Muscle layer of duodenum (tissue), 2 donors: Measurements from ENCODE around the gene TNFSF4.

Source experiments
- H3K27ac ChIP-seq: one replicate; pipeline ENCODE4 v1.7.0; 2013; ENCODE audit warnings: mild to moderate bottlenecking, low read length
- H3K27me3 ChIP-seq: one replicate; pipeline ENCODE4 v1.7.0; 2013; ENCODE audit warnings: low read depth, mild to moderate bottlenecking, control low read depth, low read length
- H3K36me3 ChIP-seq, 2 donors: one replicate each; pipeline ENCODE4 v1.7.0; 2013; ENCODE audit warnings: low read length in 2 of 2, control low read depth in 1 of 2, mild to moderate bottlenecking in 1 of 2; ENCODE audit not compliant: insufficient read depth in 2 of 2, control insufficient read depth in 1 of 2
- H3K4me1 ChIP-seq, 2 donors: one replicate each; pipeline ENCODE4 v1.7.0; 2013; ENCODE audit warnings: low read length in 2 of 2, mild to moderate bottlenecking in 2 of 2, control low read depth in 1 of 2, moderate library complexity in 1 of 2; ENCODE audit not compliant: insufficient read depth in 2 of 2, control insufficient read depth in 1 of 2
- H3K4me3 ChIP-seq, 2 donors: one replicate each; pipeline ENCODE4 v1.7.0; 2013; ENCODE audit warnings: low read length in 2 of 2, low read depth in 1 of 2, mild to moderate bottlenecking in 1 of 2
- H3K9me3 ChIP-seq, 2 donors: one replicate each; pipeline ENCODE4 v1.7.0; 2013; ENCODE audit warnings: low read length in 2 of 2, control low read depth in 1 of 2, mild to moderate bottlenecking in 1 of 2; ENCODE audit not compliant: control insufficient read depth in 1 of 2
- donor health status: healthy.

The TNFSF4 gene

DNA sequence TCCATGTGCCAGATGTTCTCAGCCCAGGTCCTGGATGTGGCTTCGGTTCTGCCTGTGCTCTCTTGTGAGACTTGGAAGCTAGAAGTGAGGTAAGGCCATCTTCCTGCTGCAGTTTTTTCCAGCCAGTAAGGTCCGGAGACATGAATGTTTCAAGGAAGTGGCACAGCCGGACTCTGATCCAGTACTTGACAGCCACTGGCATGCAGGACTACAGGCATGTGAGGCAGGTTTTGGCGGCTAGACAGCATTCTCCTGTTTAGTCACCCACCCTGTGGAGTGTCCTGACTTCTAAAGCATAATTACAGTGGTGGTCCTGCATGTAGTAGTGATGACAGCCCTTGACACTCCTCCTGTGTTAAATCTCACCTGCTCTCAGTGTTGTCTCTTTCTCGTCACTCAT is 72.3 kb downstream of the TNFSF4 start:
- Histone ChIP-seq H3K4me1 (no peaks in the 10 kb centered on the region), H3K9me3 (no peaks in the 10 kb centered on the region), H3K27ac (no peak overlapping the region), H3K27me3 (no peaks in the 10 kb centered on the region), H3K4me3 (no peak overlapping the region), H3K36me3 (no peaks in the 10 kb centered on the region)

DNA sequence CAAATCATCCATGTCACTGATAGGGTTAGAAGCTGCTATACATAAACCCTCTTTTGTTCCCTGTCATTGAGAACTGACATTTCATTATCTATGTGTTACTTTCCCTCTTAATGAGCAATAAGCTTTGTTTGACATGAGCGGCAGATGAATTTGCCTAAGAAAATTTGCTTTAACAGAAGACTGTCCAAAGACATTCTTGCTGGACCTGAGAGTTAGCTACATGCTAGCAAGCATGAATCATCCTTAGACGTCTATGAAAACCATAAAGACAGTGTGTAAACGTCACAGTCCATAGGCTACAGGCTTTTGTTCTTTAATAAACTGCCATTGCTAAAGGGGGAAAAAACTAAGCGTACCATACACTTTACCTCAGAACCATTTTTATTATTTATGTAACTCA is 73.1 kb downstream of the TNFSF4 start:
- H3K27me3 ChIP-seq = no peaks in the 10 kb centered on the region
- no peak overlapping the region for H3K27ac ChIP-seq
- H3K4me1 ChIP-seq = no peaks in the 10 kb centered on the region
- H3K36me3 ChIP-seq = no peaks in the 10 kb centered on the region
- H3K4me3 ChIP-seq = no peak overlapping the region
- no peaks in the 10 kb centered on the region for H3K9me3 ChIP-seq
